ENCODE data around the gene FBN1. TPM values are rescaled to one million over a fixed set of nuclear protein-coding genes. Genes with fewer than 3 reads are reported as not detected.

Gene FBN1
- total and polyA plus RNA-seq, 4 donors = 33.3 to 249 (median 120) TPM

- WGBS (ENCODE audit: insufficient coverage) = no CpG with 5 or more reads among the region's 1 CpG
- H3K9me3 ChIP-seq (ENCODE audit: control insufficient read depth, insufficient read depth, low read length) = no peaks in the 10 kb centered on the region
- no peak overlapping the region for H3K4me3 ChIP-seq (ENCODE audit: low read depth, low read length)
- no peak overlapping the region for H3K27ac ChIP-seq (ENCODE audit: low read depth, low read length)
- H3K27me3 ChIP-seq (ENCODE audit: control insufficient read depth, insufficient read depth, low read length) = no peaks in the 10 kb centered on the region
- no peaks in the 10 kb centered on the region for H3K4me1 ChIP-seq (ENCODE audit: control insufficient read depth, insufficient read depth, low read length)
- no peak for DNase-seq (ENCODE audit: low read depth in 4 of 6, low spot score in 6 of 6)
- H3K36me3 ChIP-seq (ENCODE audit: control insufficient read depth, insufficient read depth, low read length) = no peaks in the 10 kb centered on the region
Measured at GRCh38 chr15:48630245-48630644, 15.3 kb downstream of the FBN1 start.

- Histone ChIP-seq H3K27ac (ENCODE audit: low read depth, low read length) (no peak overlapping the region), H3K4me1 (ENCODE audit: control insufficient read depth, insufficient read depth, low read length) (no peaks in the 10 kb centered on the region), H3K4me3 (ENCODE audit: low read depth, low read length) (no peak overlapping the region), H3K9me3 (ENCODE audit: control insufficient read depth, insufficient read depth, low read length) (no peaks in the 10 kb centered on the region), H3K36me3 (ENCODE audit: control insufficient read depth, insufficient read depth, low read length) (no peaks in the 10 kb centered on the region), H3K27me3 (ENCODE audit: control insufficient read depth, insufficient read depth, low read length) (no peaks in the 10 kb centered on the region)
- no CpG with 5 or more reads among the region's 2 CpGs for WGBS (ENCODE audit: insufficient coverage)
- no peak for DNase-seq (ENCODE audit: low read depth in 4 of 6, low spot score in 6 of 6)
Measured at GRCh38 chr15:48628832-48629231, 16.7 kb downstream of the FBN1 start.

- no peaks in the 10 kb centered on the region for H3K27me3 ChIP-seq (ENCODE audit: control insufficient read depth, insufficient read depth, low read length)
- no peak for DNase-seq (ENCODE audit: low read depth in 4 of 6, low spot score in 6 of 6)
- H3K27ac ChIP-seq (ENCODE audit: low read depth, low read length) = no peak overlapping the region
- H3K9me3 ChIP-seq (ENCODE audit: control insufficient read depth, insufficient read depth, low read length) = no peaks in the 10 kb centered on the region
- H3K36me3 ChIP-seq (ENCODE audit: control insufficient read depth, insufficient read depth, low read length) = no peaks in the 10 kb centered on the region
- no peaks in the 10 kb centered on the region for H3K4me1 ChIP-seq (ENCODE audit: control insufficient read depth, insufficient read depth, low read length)
- H3K4me3 ChIP-seq (ENCODE audit: low read depth, low read length) = no peak overlapping the region
- WGBS (ENCODE audit: insufficient coverage) = 72% methylated on average over 3 of the region's 7 CpGs
Measured at GRCh38 chr15:48627260-48627940, 18.1 kb downstream of the FBN1 start.

GRCh38 chr15:48625126-48625525, 20.4 kb downstream of the FBN1 start:
- WGBS (ENCODE audit: insufficient coverage) = 77% methylated on average over 2 of the region's 2 CpGs
- no peaks in the 10 kb centered on the region for H3K4me1 ChIP-seq (ENCODE audit: control insufficient read depth, insufficient read depth, low read length)
- H3K27ac ChIP-seq (ENCODE audit: low read depth, low read length) = no peak overlapping the region
- no peaks in the 10 kb centered on the region for H3K27me3 ChIP-seq (ENCODE audit: control insufficient read depth, insufficient read depth, low read length)
- no peaks in the 10 kb centered on the region for H3K36me3 ChIP-seq (ENCODE audit: control insufficient read depth, insufficient read depth, low read length)
- no peak overlapping the region for H3K4me3 ChIP-seq (ENCODE audit: low read depth, low read length)
- no peak for DNase-seq (ENCODE audit: low read depth in 4 of 6, low spot score in 6 of 6)
- H3K9me3 ChIP-seq (ENCODE audit: control insufficient read depth, insufficient read depth, low read length) = no peaks in the 10 kb centered on the region

GRCh38 chr15:48624700-48625099, 20.8 kb downstream of the FBN1 start:
- no CpG with 5 or more reads among the region's 4 CpGs for WGBS (ENCODE audit: insufficient coverage)
- H3K27ac ChIP-seq (ENCODE audit: low read depth, low read length) = no peak overlapping the region
- no peaks in the 10 kb centered on the region for H3K36me3 ChIP-seq (ENCODE audit: control insufficient read depth, insufficient read depth, low read length)
- no peak overlapping the region for H3K4me3 ChIP-seq (ENCODE audit: low read depth, low read length)
- H3K9me3 ChIP-seq (ENCODE audit: control insufficient read depth, insufficient read depth, low read length) = no peaks in the 10 kb centered on the region
- no peaks in the 10 kb centered on the region for H3K27me3 ChIP-seq (ENCODE audit: control insufficient read depth, insufficient read depth, low read length)
- H3K4me1 ChIP-seq (ENCODE audit: control insufficient read depth, insufficient read depth, low read length) = no peaks in the 10 kb centered on the region
- no peak for DNase-seq (ENCODE audit: low read depth in 4 of 6, low spot score in 6 of 6)

- DNase-seq (ENCODE audit: low read depth in 4 of 6, low spot score in 6 of 6) = no peak
- WGBS (ENCODE audit: insufficient coverage) = no CpG with 5 or more reads among the region's 1 CpG
- Histone ChIP-seq H3K4me3 (ENCODE audit: low read depth, low read length) (no peak overlapping the region), H3K27me3 (ENCODE audit: control insufficient read depth, insufficient read depth, low read length) (no peaks in the 10 kb centered on the region), H3K36me3 (ENCODE audit: control insufficient read depth, insufficient read depth, low read length) (no peaks in the 10 kb centered on the region), H3K4me1 (ENCODE audit: control insufficient read depth, insufficient read depth, low read length) (no peaks in the 10 kb centered on the region), H3K9me3 (ENCODE audit: control insufficient read depth, insufficient read depth, low read length) (no peaks in the 10 kb centered on the region), H3K27ac (ENCODE audit: low read depth, low read length) (no peak overlapping the region)
Measured at GRCh38 chr15:48623456-48623855, 22.1 kb downstream of the FBN1 start.

GRCh38 chr15:48622237-48622636, 23.3 kb downstream of the FBN1 start:
- Histone ChIP-seq H3K27ac (ENCODE audit: low read depth, low read length) (no peak overlapping the region), H3K4me3 (ENCODE audit: low read depth, low read length) (no peak overlapping the region), H3K36me3 (ENCODE audit: control insufficient read depth, insufficient read depth, low read length) (no peaks in the 10 kb centered on the region), H3K9me3 (ENCODE audit: control insufficient read depth, insufficient read depth, low read length) (no peaks in the 10 kb centered on the region), H3K4me1 (ENCODE audit: control insufficient read depth, insufficient read depth, low read length) (no peaks in the 10 kb centered on the region), H3K27me3 (ENCODE audit: control insufficient read depth, insufficient read depth, low read length) (no peaks in the 10 kb centered on the region)
- no peak for DNase-seq (ENCODE audit: low read depth in 4 of 6, low spot score in 6 of 6)
- no CpG with 5 or more reads among the region's 2 CpGs for WGBS (ENCODE audit: insufficient coverage)

- Histone ChIP-seq H3K4me3 (ENCODE audit: low read depth, low read length) (no peak overlapping the region), H3K27ac (ENCODE audit: low read depth, low read length) (no peak overlapping the region), H3K36me3 (ENCODE audit: control insufficient read depth, insufficient read depth, low read length) (no peaks in the 10 kb centered on the region), H3K9me3 (ENCODE audit: control insufficient read depth, insufficient read depth, low read length) (no peaks in the 10 kb centered on the region), H3K4me1 (ENCODE audit: control insufficient read depth, insufficient read depth, low read length) (no peaks in the 10 kb centered on the region), H3K27me3 (ENCODE audit: control insufficient read depth, insufficient read depth, low read length) (no peaks in the 10 kb centered on the region)
- DNase-seq (ENCODE audit: low read depth in 4 of 6, low spot score in 6 of 6) = no peak
- WGBS (ENCODE audit: insufficient coverage) = no CpG with 5 or more reads among the region's 2 CpGs
Measured at GRCh38 chr15:48619446-48619845, 26.1 kb downstream of the FBN1 start.

GRCh38 chr15:48617619-48618018, 27.9 kb downstream of the FBN1 start:
- DNase-seq (ENCODE audit: low read depth in 4 of 6, low spot score in 6 of 6) = peak in 1 of 6 donors; percentile 14
- Histone ChIP-seq H3K9me3 (ENCODE audit: control insufficient read depth, insufficient read depth, low read length) (no peaks in the 10 kb centered on the region), H3K36me3 (ENCODE audit: control insufficient read depth, insufficient read depth, low read length) (no peaks in the 10 kb centered on the region), H3K4me1 (ENCODE audit: control insufficient read depth, insufficient read depth, low read length) (no peaks in the 10 kb centered on the region), H3K27me3 (ENCODE audit: control insufficient read depth, insufficient read depth, low read length) (no peaks in the 10 kb centered on the region), H3K27ac (ENCODE audit: low read depth, low read length) (no peak overlapping the region), H3K4me3 (ENCODE audit: low read depth, low read length) (no peak overlapping the region)
- WGBS (ENCODE audit: insufficient coverage) = 53% methylated on average over 2 of the region's 2 CpGs

- Histone ChIP-seq H3K4me1 (ENCODE audit: control insufficient read depth, insufficient read depth, low read length) (no peaks in the 10 kb centered on the region), H3K27ac (ENCODE audit: low read depth, low read length) (no peak overlapping the region), H3K4me3 (ENCODE audit: low read depth, low read length) (no peak overlapping the region), H3K36me3 (ENCODE audit: control insufficient read depth, insufficient read depth, low read length) (no peaks in the 10 kb centered on the region), H3K27me3 (ENCODE audit: control insufficient read depth, insufficient read depth, low read length) (no peaks in the 10 kb centered on the region), H3K9me3 (ENCODE audit: control insufficient read depth, insufficient read depth, low read length) (no peaks in the 10 kb centered on the region)
- WGBS (ENCODE audit: insufficient coverage) = no CpG with 5 or more reads among the region's 2 CpGs
- DNase-seq (ENCODE audit: low read depth in 4 of 6, low spot score in 6 of 6) = no peak
Measured at GRCh38 chr15:48616216-48616615, 29.3 kb downstream of the FBN1 start.

Measured in spinal cord (tissue), 10 donors.